CD4-positive, CD25-positive, alpha-beta regulatory T cell (primary cell): ENCODE data around the gene MLC1. TPM values are rescaled to one million over a fixed set of nuclear protein-coding genes. Genes with fewer than 3 reads are reported as not detected.
A peak's percentile ranks its signal among the peaks of the same experiment; 100 is the strongest.
"Not testable (repeated sequence)": the region's sequence is repeated elsewhere in the genome, so short reads cannot be mapped to it uniquely, and the experiment has no call there.

ENCODE experiments used
- ATAC-seq, 2 donors: fragments of 150-1000 bp; cut with Tn5 transposase; one replicate each; pipeline ENCODE4 v1.10.0; 2021; ENCODE audit warnings: low read depth in 2 of 2, moderate number of reproducible peaks in 2 of 2, moderate library complexity in 1 of 2
- DNase-seq, 3 donors: peaks; one replicate each; pipeline versions ENCODE4 v3.0.0 to v3.0.0-alpha.2; 2012 to 2022; ENCODE audit warnings: mixed read lengths in 1 of 3
- H3K27ac ChIP-seq: one replicate; pipeline ENCODE4 v1.7.0; 2013; ENCODE audit warnings: mild to moderate bottlenecking, low read length; ENCODE audit not compliant: insufficient read depth, poor library complexity, severe bottlenecking
- H3K27me3 ChIP-seq: one replicate; pipeline ENCODE4 v1.7.0; 2013; ENCODE audit warnings: low read length; ENCODE audit not compliant: control insufficient read depth, insufficient read depth
- H3K36me3 ChIP-seq: one replicate; pipeline ENCODE4 v1.7.0; 2013; ENCODE audit warnings: mild to moderate bottlenecking, low read length, moderate library complexity; ENCODE audit not compliant: control insufficient read depth, insufficient read depth
- H3K4me1 ChIP-seq: 2 replicates; pipeline ENCODE4 v1.7.0; 2013; ENCODE audit warnings: mild to moderate bottlenecking, low read length; ENCODE audit not compliant: insufficient read depth, control insufficient read depth, poor library complexity, severe bottlenecking
- H3K4me3 ChIP-seq: one replicate; pipeline ENCODE4 v1.7.0; 2013; ENCODE audit warnings: low read depth, mild to moderate bottlenecking, low read length, moderate library complexity
- H3K9me3 ChIP-seq, 2 experiments: 1 replicate in 1 of 2; 2 replicates in 1 of 2; pipeline ENCODE4 v1.7.0; 2013; ENCODE audit warnings: low read length in 2 of 2, mild to moderate bottlenecking in 1 of 2, moderate library complexity in 1 of 2; ENCODE audit not compliant: control insufficient read depth in 2 of 2
- H3K27ac Mint-ChIP-seq, 3 donors: one replicate each; pipeline ENCODE4 v1.8.0; 2020 to 2022; ENCODE audit warnings: mild to moderate bottlenecking in 3 of 3, mixed read lengths in 3 of 3, moderate library complexity in 2 of 3
- H3K27me3 Mint-ChIP-seq: one replicate; pipeline ENCODE4 v1.8.0; 2022; ENCODE audit warnings: mild to moderate bottlenecking, mixed read lengths
- H3K36me3 Mint-ChIP-seq: one replicate; pipeline ENCODE4 v1.8.0; 2020; ENCODE audit warnings: mixed read lengths
- H3K4me1 Mint-ChIP-seq, 4 donors: one replicate each; pipeline ENCODE4 v1.8.0; 2020 to 2022; ENCODE audit warnings: mixed read lengths in 4 of 4, mild to moderate bottlenecking in 1 of 4
- H3K4me3 Mint-ChIP-seq, 4 donors: one replicate each; pipeline ENCODE4 v1.8.0; 2020 to 2022; ENCODE audit warnings: mild to moderate bottlenecking in 4 of 4, mixed read lengths in 4 of 4, moderate library complexity in 3 of 4
- H3K9me3 Mint-ChIP-seq, 7 donors: one replicate each; pipeline ENCODE4 v1.8.0; 2020 to 2022; ENCODE audit warnings: mixed read lengths in 7 of 7, mild to moderate bottlenecking in 3 of 7, moderate library complexity in 2 of 7
- polyA plus RNA-seq, 4 donors: library from polyadenylated mRNA; unstranded; fragments of 300-500 nt; fragmentation: Illumina TruSeq; gene quantifications; one replicate each; pipeline ENCODE4 v1.2.3, GENCODE V29; 2021
- total RNA-seq: library from RNA; stranded (reverse); gene quantifications from one replicate; pipeline ENCODE4 v1.2.3, GENCODE V29; 2022

Gene MLC1
- total and polyA plus RNA-seq, 5 donors from 2014 or later = 0.20 to 1.1 (median 0.57) TPM; not detected in 1

DNA sequence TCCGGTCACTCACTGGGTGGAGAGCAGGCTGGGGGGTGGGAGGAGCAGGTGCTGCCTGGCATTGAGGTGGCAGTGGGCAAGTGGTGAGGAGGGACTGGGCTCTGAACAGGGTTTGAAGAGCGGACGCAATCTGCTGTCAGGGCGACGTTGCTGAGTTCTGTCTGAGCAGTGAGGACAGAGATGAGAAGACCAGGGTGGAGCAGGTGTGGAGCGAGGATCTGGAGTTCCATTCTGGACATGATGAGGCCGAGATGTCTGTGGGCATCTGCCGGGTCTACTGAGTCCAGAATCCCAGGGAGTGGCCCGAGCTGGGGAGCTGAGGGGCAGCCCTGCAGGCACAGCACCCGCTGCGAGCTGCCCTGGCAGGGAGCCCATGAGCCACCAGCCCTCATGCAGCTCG, 2.4 kb upstream of the MLC1 start:
- no peak overlapping the region for H3K27ac Mint-ChIP-seq
- Histone ChIP-seq H3K9me3 (peaks cover 2 to 11% of the 10 kb centered on the region in 2 experiments), H3K4me1 (peaks cover 9% of the 10 kb centered on the region), H3K27ac (no peak overlapping the region), H3K27me3 (peaks cover 5% of the 10 kb centered on the region), H3K4me3 (no peak overlapping the region), H3K36me3 (no peaks in the 10 kb centered on the region)
- H3K36me3 Mint-ChIP-seq = peaks cover 3% of the 10 kb centered on the region
- peaks cover 0 to 12% (median 8%) of the 10 kb centered on the region in 7 donors for H3K9me3 Mint-ChIP-seq
- H3K27me3 Mint-ChIP-seq = peaks cover 14% of the 10 kb centered on the region
- no peak for DNase-seq
- no peak for ATAC-seq
- peaks cover 0 to 5% (median 3%) of the 10 kb centered on the region in 4 donors for H3K4me1 Mint-ChIP-seq
- no peak overlapping the region for H3K4me3 Mint-ChIP-seq

DNA sequence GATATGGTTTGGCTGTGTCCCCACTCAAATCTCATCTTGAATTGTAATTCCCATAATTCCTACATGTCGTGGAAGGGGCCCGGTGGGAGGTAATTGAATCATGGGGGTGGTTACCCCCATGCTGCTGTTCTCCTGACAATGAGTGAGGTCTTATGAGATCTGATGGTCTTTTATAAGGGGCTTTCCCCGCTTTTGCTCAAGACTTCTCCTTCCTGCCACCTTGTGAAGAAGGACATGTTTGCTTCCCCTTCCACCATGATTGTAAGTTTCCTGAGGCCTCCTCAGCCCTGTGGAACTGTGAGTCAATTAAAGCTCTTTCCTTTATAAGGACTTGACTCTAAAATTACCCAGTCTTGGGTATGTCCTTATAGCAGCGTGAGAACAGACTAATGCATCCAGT, 1.7 kb upstream of the MLC1 start:
- not testable (repeated sequence) for H3K27me3 ChIP-seq, ATAC-seq, DNase-seq, H3K4me1 Mint-ChIP-seq, H3K36me3 Mint-ChIP-seq, H3K4me3 Mint-ChIP-seq, H3K36me3 ChIP-seq, H3K4me1 ChIP-seq, H3K27ac ChIP-seq, H3K4me3 ChIP-seq
- H3K27me3 Mint-ChIP-seq = peaks cover 14% of the 10 kb centered on the region
- H3K9me3 ChIP-seq = peaks cover 2 to 11% of the 10 kb centered on the region in 2 experiments
- H3K9me3 Mint-ChIP-seq = peaks cover 0 to 12% (median 8%) of the 10 kb centered on the region in 7 donors
- peak overlapping the region in 1 of 3 donors; percentile 7 for H3K27ac Mint-ChIP-seq

DNA sequence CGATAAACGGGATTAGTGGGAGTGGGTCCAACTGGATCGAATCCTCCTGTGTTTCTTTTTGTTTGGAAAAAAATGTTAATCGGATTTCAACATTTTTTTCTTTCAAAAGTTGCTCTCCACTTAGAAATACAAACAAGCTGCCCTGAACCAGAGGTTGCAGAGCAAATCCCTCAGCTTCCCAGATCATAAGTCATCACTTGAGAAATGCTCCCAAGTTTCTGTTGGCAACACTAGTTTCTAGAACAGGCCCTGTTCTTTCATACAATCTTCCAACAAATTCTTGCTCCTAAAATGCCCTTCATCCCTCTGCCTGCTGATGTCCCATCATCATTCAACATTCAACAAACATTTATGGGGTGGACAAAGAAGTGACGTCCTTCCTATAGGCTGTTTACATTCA, 1.3 kb upstream of the MLC1 start:
- Histone ChIP-seq H3K36me3 (no peaks in the 10 kb centered on the region), H3K27ac (no peak overlapping the region), H3K4me1 (peaks cover 9% of the 10 kb centered on the region), H3K4me3 (no peak overlapping the region), H3K9me3 (peaks cover 2 to 11% of the 10 kb centered on the region in 2 experiments), H3K27me3 (peaks cover 5% of the 10 kb centered on the region)
- peaks cover 14% of the 10 kb centered on the region for H3K27me3 Mint-ChIP-seq
- peaks cover 0 to 5% (median 3%) of the 10 kb centered on the region in 4 donors for H3K4me1 Mint-ChIP-seq
- no peak overlapping the region for H3K27ac Mint-ChIP-seq
- DNase-seq = no peak
- no peak overlapping the region for H3K4me3 Mint-ChIP-seq
- peaks cover 0 to 12% (median 8%) of the 10 kb centered on the region in 7 donors for H3K9me3 Mint-ChIP-seq
- no peak for ATAC-seq
- peaks cover 3% of the 10 kb centered on the region for H3K36me3 Mint-ChIP-seq

- Mint-ChIP-seq H3K4me3 (peak overlapping the region in 1 of 4 donors; percentile 50), H3K9me3 (peaks cover 0 to 10% (median 8%) of the 10 kb centered on the region in 7 donors), H3K4me1 (peaks cover 0 to 5% (median 3%) of the 10 kb centered on the region in 4 donors), H3K36me3 (peaks cover 3% of the 10 kb centered on the region), H3K27ac (no peak overlapping the region), H3K27me3 (peaks cover 24% of the 10 kb centered on the region)
- DNase-seq (no peak), ATAC-seq (no peak)
- no peak overlapping the region for H3K4me3 ChIP-seq
- peaks cover 2 to 11% of the 10 kb centered on the region in 2 experiments for H3K9me3 ChIP-seq
- peaks cover 9% of the 10 kb centered on the region for H3K4me1 ChIP-seq
- H3K36me3 ChIP-seq = no peaks in the 10 kb centered on the region
- H3K27me3 ChIP-seq = peaks cover 5% of the 10 kb centered on the region
- H3K27ac ChIP-seq = no peak overlapping the region
These were observed 608 bp downstream of the MLC1 start for GRCh38 chr22:50084614-50085021.

- Histone ChIP-seq H3K4me1 (peaks cover 9% of the 10 kb centered on the region), H3K4me3 (no peak overlapping the region), H3K9me3 (peaks cover 2 to 11% of the 10 kb centered on the region in 2 experiments), H3K27ac (no peak overlapping the region), H3K27me3 (peaks cover 5% of the 10 kb centered on the region), H3K36me3 (no peaks in the 10 kb centered on the region)
- peaks cover 3% of the 10 kb centered on the region for H3K36me3 Mint-ChIP-seq
- H3K4me3 Mint-ChIP-seq = no peak overlapping the region
- ATAC-seq = no peak
- H3K27me3 Mint-ChIP-seq = peaks cover 24% of the 10 kb centered on the region
- H3K27ac Mint-ChIP-seq = no peak overlapping the region
- peaks cover 0 to 9% (median 6%) of the 10 kb centered on the region in 7 donors for H3K9me3 Mint-ChIP-seq
- no peak for DNase-seq
- H3K4me1 Mint-ChIP-seq = peaks cover 0 to 5% (median 3%) of the 10 kb centered on the region in 4 donors
These were observed 1.1 kb downstream of the MLC1 start for GRCh38 chr22:50084080-50084477.

GRCh38 chr22:50083462-50084079, 1.7 kb downstream of the MLC1 start:
- Histone ChIP-seq H3K27ac (no peak overlapping the region), H3K27me3 (peaks cover 5% of the 10 kb centered on the region), H3K4me3 (no peak overlapping the region), H3K36me3 (no peaks in the 10 kb centered on the region), H3K4me1 (peaks cover 9% of the 10 kb centered on the region), H3K9me3 (peaks cover 2 to 11% of the 10 kb centered on the region in 2 experiments)
- Mint-ChIP-seq H3K4me1 (peaks cover 0 to 5% (median 3%) of the 10 kb centered on the region in 4 donors), H3K4me3 (no peak overlapping the region), H3K36me3 (peaks cover 3% of the 10 kb centered on the region), H3K27ac (no peak overlapping the region), H3K27me3 (peaks cover 24% of the 10 kb centered on the region), H3K9me3 (peaks cover 0 to 9% (median 6%) of the 10 kb centered on the region in 7 donors)
- no peak for ATAC-seq
- no peak for DNase-seq

DNA sequence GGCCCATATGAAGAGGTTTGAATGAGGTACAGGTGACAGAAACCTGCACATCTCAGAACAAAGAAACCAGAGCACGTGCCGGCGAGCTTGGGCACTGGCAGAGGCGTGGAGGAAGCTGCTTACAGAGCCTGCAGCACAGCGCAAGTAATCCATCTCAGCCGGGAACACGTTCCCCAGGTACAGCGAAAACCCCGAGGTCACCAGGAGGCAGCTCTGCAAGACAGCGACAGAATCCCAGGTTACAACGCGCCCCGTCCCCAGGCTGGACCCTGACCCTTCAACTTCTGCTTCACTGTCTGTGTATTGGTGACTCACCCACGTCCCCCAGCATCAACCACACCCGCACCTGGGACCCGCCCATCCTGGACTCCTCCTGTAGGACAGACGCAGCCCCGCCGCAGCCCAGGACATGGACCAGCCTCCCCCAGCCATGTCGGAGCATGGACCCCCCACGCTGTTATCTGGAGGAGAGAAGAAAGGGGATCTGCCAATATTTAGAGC, 2.2 kb downstream of the MLC1 start:
- DNase-seq (no peak), ATAC-seq (no peak)
- Histone ChIP-seq H3K27me3 (peaks cover 5% of the 10 kb centered on the region), H3K9me3 (peaks cover 2 to 11% of the 10 kb centered on the region in 2 experiments), H3K36me3 (no peaks in the 10 kb centered on the region), H3K4me1 (peaks cover 9% of the 10 kb centered on the region), H3K27ac (no peak overlapping the region), H3K4me3 (no peak overlapping the region)
- Mint-ChIP-seq H3K36me3 (peaks cover 3% of the 10 kb centered on the region), H3K4me3 (peak overlapping the region in 1 of 4 donors; percentile 28), H3K9me3 (peaks cover 0 to 9% (median 6%) of the 10 kb centered on the region in 7 donors), H3K27ac (no peak overlapping the region), H3K4me1 (peaks cover 0 to 5% (median 3%) of the 10 kb centered on the region in 4 donors), H3K27me3 (peaks cover 24% of the 10 kb centered on the region)
